Raji (cell line): Measurements from ENCODE around the gene UNKL.
A peak's percentile ranks its signal among the peaks of the same experiment; 100 is the strongest.

ENCODE experiments used
- POLR2A ChIP-seq: IDR thresholded peaks from 2 replicates; pipeline ENCODE4 v1.6.1; 2011; ENCODE audit warnings: low read depth, low read length, control low read depth; ENCODE audit not compliant: insufficient read depth

UNKL gene

DNA sequence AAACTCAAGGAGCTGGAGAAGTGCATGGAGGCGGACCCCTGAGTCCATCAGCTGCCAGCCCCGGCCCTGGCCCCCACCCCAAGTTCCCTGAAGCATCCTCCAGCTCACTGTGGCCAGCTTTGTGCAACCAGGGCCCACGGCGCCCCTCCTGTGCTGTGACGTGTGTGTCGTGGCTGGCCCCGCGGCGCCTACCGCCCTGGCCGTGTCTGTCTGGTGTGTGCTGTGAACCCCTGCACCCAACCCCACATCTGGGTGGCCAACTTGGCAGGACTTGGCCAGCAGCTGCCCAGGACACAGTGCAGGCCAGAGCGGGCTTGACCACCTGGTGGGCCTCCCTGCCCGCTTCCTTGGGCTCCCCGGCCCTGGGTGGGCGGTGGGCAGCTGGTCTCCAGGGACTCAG, 66.1 kb downstream of the UNKL start:
- TF ChIP-seq POLR2A, result no peak

DNA sequence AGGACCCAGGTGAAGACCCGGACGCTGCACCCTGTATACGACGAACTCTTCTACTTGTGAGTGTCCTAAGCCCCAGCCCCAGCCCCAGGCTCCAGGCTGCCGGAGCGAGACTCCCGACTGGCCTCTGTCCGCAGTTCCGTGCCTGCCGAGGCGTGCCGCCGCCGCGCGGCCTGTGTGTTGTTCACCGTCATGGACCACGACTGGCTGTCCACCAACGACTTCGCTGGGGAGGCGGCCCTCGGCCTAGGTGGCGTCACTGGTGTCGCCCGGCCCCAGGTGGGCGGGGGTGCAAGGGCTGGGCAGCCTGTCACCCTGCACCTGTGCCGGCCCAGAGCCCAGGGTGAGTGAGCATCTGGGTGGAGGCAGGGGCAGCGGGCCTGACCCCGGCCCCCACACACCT, 66.5 kb downstream of the UNKL start:
- TF ChIP-seq POLR2A, result no peak

DNA sequence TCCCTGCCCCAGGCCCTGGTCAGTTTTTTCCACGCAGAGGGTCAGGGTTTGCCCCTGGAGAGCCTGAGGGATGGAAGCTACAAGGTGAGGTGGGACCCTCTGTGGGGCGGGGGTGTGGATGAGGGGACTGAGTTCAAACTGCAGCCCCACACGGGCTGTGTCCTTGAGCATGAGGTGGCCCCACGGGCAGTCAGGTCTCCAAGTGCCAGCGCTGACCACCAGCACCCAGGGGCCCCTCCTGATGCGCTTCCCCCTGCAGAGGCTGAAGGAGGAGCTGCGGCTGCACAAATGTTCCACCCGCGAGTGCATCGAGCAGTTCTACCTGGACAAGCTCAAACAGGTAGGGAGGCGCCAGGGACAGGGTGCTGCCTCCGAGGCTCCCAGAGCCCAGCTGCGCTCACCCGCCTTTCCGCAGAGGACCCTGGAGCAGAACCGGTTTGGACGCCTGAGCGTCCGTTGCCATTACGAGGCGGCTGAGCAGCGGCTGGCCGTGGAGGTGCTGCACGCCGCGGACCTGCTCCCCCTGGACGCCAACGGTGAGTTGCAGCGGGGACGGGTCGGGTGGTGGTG, 67.1 kb downstream of the UNKL start:
- TF ChIP-seq POLR2A, result no peak

DNA sequence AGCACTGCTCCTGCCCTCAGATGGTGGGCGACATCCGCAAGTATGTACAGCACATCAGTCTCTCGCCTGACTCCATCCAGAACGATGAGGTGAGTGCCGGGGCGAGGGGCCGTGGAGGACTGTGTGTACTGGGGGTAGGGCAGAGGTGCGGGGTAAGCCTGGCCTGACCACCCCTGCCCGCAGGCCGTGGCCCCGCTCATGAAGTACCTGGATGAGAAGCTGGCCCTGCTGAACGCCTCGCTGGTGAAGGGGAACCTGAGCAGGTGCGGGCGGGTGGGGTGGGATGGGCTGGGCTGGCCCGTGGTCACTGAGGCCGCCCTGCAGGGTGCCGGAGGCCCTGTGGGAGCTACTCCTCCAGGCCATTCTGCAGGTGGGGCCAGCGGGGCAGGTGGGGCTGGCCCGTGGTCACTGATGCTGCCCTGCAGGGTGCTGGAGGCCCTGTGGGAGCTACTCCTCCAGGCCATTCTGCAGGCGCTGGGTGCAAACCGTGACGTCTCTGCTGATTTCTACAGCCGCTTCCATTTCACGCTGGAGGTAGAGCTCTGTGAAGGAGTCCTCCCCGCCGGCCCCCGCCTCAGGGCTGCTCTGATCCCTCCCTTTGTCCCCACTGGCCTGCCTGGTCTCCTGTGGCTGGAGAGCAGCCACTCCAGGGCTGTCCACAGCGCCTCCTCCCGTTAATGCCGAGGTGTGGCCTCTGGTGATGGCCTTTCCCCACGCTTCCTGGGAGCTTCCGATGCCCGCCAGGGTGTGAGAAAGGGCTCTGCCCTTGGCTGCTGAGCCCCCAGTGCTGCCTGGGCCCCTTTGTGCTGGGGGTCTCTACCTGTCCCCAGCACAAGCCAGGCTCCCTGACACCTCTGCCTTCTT, 67.8 kb downstream of the UNKL start:
- peak; percentile 17; the same call in 1 of the 2 replicates for TF ChIP-seq POLR2A

DNA sequence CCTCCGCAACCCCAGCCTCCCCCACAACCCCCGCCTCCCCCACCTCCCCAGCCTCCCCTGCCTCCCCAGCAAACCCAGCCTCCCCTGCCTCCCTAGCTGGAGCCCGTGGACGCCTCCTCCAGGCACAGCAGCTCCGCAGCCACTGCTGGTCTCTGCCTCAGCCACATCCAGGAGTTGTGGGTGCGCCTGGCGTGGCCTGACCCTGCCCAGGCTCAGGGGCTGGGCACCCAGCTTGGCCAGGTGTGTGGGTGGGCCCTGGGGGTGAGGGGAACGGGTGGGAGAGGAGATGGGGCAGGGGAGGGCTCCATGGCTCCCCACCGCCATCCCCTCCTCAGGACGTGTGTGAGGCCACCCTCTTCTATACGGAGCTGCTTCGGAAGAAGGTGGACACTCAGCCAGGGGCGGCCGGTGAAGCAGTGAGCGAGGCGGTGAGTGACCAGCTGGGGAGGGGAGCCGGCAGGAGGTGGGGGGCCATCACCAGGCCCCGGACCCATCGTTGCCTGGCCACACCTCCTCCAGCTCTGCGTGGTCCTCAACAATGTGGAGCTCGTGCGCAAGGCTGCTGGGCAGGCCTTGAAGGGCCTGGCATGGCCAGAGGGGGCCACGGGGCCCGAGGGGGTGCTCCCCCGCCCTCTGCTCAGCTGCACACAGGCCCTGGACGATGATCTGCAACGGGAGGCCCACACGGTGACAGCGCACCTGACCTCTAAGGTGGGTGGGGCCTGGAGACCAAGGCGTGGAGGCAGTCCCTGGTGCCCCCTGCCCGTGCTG, 68.7 kb downstream of the UNKL start:
- TF ChIP-seq POLR2A, result no peak

DNA sequence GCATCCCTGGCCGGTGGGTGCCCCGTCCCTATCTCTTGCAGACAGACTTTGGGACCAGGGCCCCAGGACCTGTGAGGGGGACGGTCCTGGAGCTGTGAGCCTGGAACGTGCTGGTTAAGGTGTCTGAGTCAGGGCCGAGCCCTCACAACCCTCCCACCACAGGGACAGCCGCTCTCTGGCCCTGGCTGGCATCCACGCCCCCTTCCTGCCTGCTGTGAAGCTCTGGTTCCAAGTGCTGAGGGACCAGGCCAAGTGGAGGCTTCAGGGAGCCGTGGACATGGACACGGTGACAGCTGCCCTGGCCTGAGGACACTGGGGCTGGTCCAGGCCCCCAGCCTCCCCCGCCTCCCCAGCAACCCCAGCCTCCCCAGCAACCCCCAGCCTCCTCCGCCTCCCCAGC, 69.4 kb downstream of the UNKL start:
- TF ChIP-seq POLR2A, result no peak

DNA sequence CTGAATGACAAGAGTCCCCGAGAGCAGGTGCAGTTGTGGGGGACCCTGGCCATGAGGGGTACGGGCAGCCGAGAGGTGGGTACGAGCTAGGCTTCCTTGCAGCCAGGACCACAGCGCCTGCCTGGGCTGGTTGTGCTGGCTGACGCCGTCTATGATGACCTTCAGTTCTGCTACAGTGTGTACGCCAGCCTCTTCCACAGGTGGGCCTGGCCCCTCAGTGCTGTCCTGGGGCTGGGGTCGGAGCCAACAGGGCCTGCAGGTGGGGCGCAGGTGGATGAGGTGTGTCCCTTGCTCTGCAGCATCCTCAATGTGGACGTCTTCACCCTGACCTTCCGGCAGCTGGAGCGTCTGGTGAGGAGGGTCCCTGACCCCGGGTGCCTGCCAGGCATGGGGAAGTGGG, 70.0 kb downstream of the UNKL start:
- no peak for TF ChIP-seq POLR2A

DNA sequence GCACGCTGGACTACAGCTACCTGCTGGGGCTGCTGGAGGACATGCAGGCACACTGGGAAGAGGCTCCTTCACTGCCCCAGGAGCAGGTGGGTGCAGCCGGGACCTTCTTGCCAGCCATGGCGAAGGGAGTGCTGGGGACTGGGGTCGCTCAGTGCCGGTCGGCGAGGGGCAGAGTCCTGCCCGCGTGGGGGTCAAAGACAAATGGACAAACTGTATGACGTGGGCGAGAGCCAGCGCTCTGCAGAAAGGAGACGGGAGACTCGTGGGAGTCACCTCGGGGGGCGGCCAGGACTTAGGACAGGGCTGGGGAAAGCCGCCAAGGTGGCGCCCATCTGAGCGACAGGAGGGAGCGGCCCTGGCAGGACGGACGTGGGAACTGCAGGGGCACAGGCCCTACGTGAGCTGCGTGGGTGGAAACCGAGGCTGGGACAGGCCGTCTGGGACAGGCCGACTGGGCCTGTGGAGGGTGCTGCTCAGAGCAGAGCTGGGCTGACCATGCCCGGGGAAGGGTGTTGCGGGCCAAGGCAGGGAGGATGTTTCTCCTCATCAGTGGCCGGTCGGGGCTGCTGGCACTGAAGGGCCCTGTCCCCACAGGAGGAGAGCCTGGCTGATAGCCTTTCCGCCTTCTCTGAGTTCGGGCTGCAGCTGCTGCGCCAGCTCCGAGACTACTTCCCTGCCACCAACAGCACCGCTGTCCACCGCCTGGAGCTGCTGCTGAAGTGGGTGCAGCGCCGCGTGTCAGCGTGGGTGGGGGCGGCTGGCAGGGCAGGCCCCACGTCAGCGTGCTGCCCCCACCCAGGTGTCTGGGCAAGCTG, 70.9 kb downstream of the UNKL start:
- TF ChIP-seq POLR2A, result no peak

DNA sequence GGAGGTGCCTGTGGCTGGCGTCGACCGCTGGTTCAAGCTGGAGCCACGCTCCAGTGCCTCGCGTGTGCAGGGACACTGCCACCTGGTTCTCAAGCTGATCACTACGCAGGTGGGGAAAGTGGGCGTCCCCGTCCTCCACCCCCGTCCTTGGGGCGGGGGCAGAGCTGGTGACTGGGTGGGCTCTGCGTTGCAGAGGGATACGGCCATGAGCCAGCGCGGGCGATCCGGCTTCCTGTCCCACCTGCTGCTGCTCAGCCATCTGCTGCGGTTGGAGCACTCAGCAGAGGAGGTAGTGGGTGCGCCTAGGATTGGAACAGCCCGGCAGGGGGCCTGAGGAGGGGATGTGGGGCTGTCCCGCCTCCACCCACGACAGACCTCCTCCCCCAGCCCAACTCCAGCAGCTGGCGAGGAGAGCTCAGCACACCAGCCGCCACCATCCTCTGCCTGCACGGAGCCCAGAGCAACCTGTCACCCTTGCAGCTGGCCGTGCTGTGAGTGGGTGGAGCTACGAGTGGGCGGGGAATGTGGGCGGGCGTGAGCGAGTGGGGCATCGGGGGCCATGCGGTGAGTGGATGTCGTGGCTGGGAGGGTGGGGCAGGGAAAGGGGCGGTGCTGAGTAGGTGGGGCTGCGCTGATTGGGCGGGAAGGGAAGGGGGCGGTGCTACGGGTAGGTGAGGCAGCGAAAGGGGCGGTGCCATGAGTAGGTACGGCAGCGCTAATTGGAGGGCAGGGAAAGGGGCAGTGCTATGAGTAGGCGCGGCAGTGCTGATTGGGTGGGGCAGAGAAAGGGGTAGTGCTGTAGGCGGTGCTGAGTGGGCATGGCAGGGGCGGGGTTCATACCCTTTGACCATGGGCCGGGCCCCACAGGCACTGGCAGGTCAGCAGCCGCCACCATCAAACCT, 71.7 kb downstream of the UNKL start:
- peak; percentile 34; the same call in 1 of the 2 replicates for TF ChIP-seq POLR2A

DNA sequence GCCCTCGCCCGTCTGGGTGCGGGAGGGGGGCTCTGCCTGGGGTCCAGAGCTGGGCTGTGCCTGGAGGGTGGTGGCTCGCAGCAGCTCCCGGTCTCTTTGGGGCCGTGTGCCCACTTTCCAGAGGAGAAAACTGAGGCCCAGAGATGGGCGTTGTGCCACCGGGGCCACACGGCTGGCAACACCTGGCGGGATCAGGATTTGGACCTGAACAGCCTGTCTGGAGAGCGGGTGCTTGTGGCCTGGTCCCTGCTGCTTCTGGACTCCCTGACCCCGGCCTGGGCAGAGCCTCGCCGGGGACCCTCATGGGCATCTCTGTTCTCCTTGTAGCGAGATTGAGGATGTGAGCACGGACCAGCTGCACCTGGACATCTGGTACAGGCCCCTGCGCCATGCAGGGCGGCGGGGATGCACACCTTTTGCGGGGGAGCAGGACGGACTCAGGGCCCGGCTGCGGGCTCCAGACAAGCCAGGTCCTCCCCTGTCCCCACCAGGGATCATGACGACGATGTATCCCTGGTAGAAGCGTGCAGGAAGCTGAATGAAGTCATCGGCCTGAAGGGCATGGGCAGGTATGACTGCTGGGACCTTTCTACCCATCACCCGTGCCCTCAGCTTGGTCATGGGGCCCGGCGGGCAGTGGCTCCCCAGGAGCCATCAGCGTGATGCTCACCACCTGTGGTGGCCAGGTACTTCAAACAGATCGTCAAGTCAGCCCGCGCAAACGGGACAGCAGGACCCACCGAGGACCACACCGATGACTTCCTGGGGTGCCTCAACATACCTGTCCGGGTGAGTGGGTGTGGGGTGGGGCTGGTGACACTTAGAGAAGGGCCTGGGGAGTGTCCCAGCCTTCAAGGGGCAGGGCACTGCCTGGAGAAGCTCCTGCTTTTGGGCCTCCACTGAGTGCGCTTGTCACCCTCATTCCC, 72.7 kb downstream of the UNKL start:
- TF ChIP-seq POLR2A, result no peak

DNA sequence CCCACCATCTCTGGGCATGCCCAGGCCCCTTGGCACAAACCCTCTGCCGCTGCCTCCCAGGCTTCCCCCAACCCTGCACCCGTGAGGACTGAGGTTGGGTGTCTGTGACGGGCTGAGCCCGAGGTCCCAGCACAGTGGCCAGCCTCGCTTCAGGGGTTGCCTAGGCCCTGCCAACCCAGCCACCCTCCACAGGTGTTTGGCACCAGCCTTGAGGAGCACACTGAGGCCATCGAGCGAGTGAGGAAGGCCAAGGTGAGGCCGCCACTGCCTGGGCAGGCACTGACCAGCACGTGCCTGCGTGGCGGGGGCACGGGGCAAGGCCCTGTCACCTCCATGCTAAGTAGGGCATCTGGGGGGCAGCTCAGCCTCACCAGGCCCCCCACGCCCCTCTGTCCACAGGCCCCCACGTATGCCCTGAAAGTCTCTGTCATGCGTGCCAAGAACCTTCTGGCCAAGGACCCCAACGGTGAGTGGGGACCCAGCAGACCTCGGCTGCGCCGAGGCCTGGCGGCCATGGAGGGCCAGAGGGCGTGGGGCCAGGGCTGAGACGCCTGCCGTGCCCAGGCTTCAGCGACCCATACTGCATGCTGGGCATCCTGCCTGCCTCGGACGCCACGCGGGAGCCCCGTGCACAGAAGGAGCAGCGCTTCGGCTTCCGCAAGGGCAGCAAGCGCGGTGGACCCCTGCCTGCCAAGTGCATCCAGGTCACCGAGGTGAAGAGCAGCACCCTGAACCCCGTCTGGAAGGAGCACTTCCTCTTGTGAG, 73.6 kb downstream of the UNKL start:
- TF ChIP-seq POLR2A, result no peak
